SU-DHL-6 (cell line): Measurements from ENCODE around the gene ANO2.

Experiments used
- EZH2phosphoT487 ChIP-seq: fragments of 200-600 bp; sonication (generic), shearing (Covaris generic); conservative IDR thresholded peaks from 2 replicates; pipeline ENCODE4 v1.6.1; 2018; ENCODE audit warnings: mild to moderate bottlenecking, antibody characterized with exemption, low read length, moderate library complexity, mixed read lengths
- TF ChIP-seq, protein P1 (sequence below): fragments of 200-600 bp; sonication (generic); IDR thresholded peaks from one replicate; pipeline ENCODE4 v1.5.1; 2017; ENCODE audit warnings: antibody characterized with exemption, mild to moderate bottlenecking, low read length, moderate library complexity; ENCODE audit not compliant: insufficient read depth, poor library complexity, severe bottlenecking

DNA sequence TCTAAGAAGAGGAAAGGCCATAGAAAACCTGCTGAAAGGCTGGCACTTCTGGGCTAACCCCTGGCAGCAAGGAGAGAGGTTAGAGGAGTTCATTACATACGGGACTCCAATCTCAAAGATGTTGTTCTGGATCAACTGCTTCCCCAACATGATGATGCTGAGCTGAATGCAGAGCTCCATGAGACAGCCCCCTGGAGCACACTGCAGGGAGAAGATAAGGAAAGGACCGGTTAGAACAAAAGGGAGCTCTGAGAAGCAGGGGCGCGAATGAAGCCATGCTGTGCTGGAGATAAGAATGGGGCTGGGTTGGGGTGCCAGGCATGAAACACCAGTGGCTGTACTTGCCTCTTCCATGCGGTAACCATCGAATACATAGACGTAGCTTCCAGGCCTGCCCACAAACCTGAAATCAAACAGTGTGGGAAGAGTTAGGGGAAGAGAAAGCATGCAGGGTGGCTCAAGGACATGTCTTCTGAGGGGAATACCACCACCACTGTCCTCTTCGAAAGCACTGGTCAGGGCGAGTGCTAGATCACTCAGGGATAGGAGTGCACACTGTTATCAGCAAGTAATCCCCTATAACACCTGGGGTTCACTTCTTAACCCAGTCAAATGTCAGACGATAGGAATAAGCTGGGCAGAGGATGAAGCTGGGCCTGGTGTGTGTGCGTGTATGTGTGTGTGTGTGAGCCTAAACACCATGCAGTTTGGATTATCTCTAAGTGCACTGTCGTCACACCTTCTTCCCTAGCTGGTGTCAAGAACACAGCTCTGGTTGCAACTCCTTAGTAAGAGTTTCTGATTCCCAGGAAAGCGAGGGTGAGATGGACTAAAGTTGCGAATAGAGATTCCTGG, 332.3 kb downstream of the ANO2 start:
- no peak for TF ChIP-seq EZH2phosphoT487
- TF ChIP-seq, protein P1, sequence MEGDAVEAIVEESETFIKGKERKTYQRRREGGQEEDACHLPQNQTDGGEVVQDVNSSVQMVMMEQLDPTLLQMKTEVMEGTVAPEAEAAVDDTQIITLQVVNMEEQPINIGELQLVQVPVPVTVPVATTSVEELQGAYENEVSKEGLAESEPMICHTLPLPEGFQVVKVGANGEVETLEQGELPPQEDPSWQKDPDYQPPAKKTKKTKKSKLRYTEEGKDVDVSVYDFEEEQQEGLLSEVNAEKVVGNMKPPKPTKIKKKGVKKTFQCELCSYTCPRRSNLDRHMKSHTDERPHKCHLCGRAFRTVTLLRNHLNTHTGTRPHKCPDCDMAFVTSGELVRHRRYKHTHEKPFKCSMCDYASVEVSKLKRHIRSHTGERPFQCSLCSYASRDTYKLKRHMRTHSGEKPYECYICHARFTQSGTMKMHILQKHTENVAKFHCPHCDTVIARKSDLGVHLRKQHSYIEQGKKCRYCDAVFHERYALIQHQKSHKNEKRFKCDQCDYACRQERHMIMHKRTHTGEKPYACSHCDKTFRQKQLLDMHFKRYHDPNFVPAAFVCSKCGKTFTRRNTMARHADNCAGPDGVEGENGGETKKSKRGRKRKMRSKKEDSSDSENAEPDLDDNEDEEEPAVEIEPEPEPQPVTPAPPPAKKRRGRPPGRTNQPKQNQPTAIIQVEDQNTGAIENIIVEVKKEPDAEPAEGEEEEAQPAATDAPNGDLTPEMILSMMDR: no peak
